ENCODE data around the gene SMG9.

SMG9 gene

DNA sequence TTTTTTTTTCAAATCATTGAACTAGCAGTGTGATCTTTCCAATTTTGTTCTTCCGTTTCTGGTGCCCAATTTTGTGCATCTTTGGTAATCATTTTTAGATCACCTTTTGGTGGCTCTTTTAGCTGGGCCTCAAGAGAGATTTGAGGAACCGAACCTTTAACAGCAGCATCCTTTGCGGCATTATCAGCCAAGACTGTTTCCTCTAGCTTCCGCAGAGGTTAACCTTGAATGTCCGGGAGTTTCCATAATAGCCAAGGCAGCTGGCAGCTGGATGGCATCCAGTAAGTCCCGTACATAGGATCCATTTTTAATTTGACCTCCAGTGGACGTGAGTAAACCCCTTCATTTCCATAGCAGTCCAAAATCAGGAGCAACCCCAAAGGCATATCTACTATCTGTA lies 29.3 kb downstream of the SMG9 start:
- DNase-seq (ENCODE audit: extremely low spot score): no peak
- ChIA-PET CTCF (interaction anchor here (0.7 kb wide), 1 partner anchor 62 kb away, joined by 8 read pairs; no protein-coding TSS in a partner anchor), POLR2A (interaction anchor here (1.5 kb wide), 1 partner anchor 30 kb away, joined by 6 read pairs; the partner anchor contains the start of gene SMG9)
- no peak for TF ChIP-seq TARDBP (IDR thresholded peaks at IDR 0.05)
- TF ChIP-seq SUZ12 (IDR thresholded peaks at IDR 0.05): no peak
- no peak for TF ChIP-seq LEF1 (IDR thresholded peaks at IDR 0.05; ENCODE audit: borderline replicate concordance)
- TF ChIP-seq, protein P1, sequence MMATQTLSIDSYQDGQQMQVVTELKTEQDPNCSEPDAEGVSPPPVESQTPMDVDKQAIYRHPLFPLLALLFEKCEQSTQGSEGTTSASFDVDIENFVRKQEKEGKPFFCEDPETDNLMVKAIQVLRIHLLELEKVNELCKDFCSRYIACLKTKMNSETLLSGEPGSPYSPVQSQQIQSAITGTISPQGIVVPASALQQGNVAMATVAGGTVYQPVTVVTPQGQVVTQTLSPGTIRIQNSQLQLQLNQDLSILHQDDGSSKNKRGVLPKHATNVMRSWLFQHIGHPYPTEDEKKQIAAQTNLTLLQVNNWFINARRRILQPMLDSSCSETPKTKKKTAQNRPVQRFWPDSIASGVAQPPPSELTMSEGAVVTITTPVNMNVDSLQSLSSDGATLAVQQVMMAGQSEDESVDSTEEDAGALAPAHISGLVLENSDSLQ (IDR thresholded peaks at IDR 0.05): no peak
- no peak for TF ChIP-seq ELF4 (IDR thresholded peaks at IDR 0.05)
- no peak for TF ChIP-seq CTBP1 (IDR thresholded peaks at IDR 0.05; ENCODE audit: borderline replicate concordance)
- TF ChIP-seq FOXA1 (IDR thresholded peaks at IDR 0.05): no peak
- TF ChIP-seq ZNF384 (IDR thresholded peaks at IDR 0.05): no peak
- no peak for TF ChIP-seq BHLHE40 (IDR thresholded peaks at IDR 0.05; ENCODE audit: borderline replicate concordance)
- no peak for TF ChIP-seq SP1 (IDR thresholded peaks at IDR 0.05)
- TF ChIP-seq HDGF (IDR thresholded peaks at IDR 0.05; ENCODE audit: borderline replicate concordance): no peak

DNA sequence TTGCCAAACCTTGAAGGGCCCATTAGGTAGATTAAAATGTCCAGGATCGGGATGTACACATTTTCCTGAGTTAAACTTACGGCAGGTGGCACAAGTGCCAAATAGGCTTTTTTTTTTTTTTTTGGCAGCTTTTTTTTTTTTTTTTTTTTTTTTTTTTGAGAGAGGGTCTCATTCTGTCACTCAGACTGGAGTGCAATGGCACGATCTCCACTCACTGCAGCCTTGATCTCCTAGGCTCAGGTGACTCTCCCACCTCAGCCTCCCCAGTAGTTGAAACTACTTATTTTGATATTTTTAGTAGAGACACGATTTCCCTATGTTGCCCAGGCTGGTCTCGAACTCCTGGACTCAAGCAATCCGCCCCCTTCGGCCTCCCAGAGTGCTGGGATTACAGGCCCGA lies 29.9 kb downstream of the SMG9 start:
- no peak for DNase-seq (ENCODE audit: extremely low spot score)
- ChIA-PET POLR2A (no interaction called here), CTCF (no interaction called here)
- TF ChIP-seq ELF4 (IDR thresholded peaks at IDR 0.05) (no peak), LEF1 (IDR thresholded peaks at IDR 0.05; ENCODE audit: borderline replicate concordance) (no peak)

DNA sequence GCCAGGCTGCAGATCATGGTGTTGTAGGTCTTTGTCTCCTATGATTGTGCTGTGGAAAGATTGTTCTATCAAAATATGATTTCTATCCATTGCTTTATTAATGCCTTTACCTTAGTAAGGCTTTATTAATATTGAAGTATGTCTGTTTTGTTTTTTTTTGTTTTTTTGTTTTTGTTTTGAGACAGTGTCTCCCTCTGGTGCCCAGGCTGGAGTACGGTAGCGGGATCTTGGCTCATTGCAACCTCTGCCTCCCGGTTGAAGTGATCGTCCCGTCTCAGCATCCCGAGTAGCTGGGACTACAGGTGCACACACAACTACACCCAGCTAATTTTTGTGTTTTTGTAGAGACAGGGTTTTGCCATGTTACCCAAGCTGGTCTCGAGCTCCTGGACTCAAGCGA lies 31.2 kb downstream of the SMG9 start:
- ChIA-PET CTCF (interaction anchor here (1.1 kb wide), 1 partner anchor 55 kb away, joined by 6 read pairs; no protein-coding TSS in a partner anchor), POLR2A (no interaction called here)
- DNase-seq (ENCODE audit: extremely low spot score): no peak
- no peak for TF ChIP-seq LEF1 (IDR thresholded peaks at IDR 0.05; ENCODE audit: borderline replicate concordance)
- TF ChIP-seq ZNF384 (IDR thresholded peaks at IDR 0.05): peak; percentile 42; the same call in 1 of the 2 replicates

DNA sequence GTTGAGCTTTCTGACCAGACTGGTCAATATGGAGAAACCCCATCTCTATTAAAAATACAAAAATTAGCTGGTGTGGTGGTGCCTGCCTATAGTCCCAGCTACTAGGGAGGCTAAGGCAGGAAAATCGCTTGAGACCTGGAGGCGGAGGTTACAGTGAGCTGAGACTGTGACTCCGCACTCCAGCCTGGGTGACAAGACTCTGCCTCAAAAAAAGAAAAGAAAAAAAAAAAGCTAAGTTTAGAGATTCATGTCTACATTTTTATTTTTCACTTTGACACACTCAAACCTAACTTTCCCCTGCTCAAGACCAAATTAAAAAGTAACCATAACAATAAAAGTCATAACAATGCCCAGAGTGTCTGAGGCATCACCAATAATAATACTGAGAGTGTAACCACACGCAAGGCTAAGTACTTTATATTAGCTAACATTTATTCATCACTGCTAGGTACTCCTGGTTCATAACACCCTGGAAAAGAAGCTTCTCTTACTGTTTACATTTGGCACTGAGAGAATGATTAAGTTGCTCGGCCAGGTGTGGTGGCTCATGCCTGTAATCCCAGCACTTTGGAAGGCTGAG lies 33.2 kb downstream of the SMG9 start:
- no peak for DNase-seq (ENCODE audit: extremely low spot score)
- ChIA-PET POLR2A (no interaction called here), CTCF (interaction anchor here (0.6 to 0.9 kb wide), 3 partner anchors 49 to 146 kb away, joined by 3 to 6 read pairs (median 3); partner anchors contain the start of genes PINLYP and PLAUR)
- TF ChIP-seq HDGF (IDR thresholded peaks at IDR 0.05; ENCODE audit: borderline replicate concordance) (no peak), SP1 (IDR thresholded peaks at IDR 0.05) (no peak), FOXA1 (IDR thresholded peaks at IDR 0.05) (no peak)

DNA sequence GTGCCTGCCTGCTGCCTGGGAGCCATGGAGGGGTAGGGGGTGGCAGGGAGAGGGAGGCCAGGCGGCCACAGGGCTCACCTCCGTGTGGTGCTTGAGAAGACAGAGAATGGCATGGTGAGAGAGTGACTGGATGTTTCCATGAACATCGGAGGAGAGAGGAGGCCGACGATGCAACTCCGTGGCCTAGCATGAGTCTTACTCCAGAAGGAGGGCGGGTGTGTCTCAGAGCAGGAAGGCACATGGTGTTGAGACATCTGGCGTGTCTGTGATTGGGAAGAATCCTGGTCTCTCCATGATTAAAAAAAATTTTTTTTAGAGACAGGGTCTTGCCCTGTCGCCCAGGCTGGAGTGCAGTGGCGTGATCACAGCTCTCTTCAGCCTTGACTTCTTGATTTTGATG lies 33.8 kb downstream of the SMG9 start:
- ChIA-PET POLR2A (no interaction called here), CTCF (interaction anchor here (0.6 kb wide), 1 partner anchor 145 kb away, joined by 3 read pairs; the partner anchor contains the start of gene PINLYP)
- no peak for TF ChIP-seq FOXA1 (IDR thresholded peaks at IDR 0.05)
- no peak for TF ChIP-seq CTBP1 (IDR thresholded peaks at IDR 0.05; ENCODE audit: borderline replicate concordance)
- TF ChIP-seq HDGF (IDR thresholded peaks at IDR 0.05; ENCODE audit: borderline replicate concordance): no peak
- TF ChIP-seq FOXM1 (IDR thresholded peaks at IDR 0.05; ENCODE audit: borderline replicate concordance): no peak
- TF ChIP-seq LEF1 (IDR thresholded peaks at IDR 0.05; ENCODE audit: borderline replicate concordance): no peak
- no peak for TF ChIP-seq NFRKB (IDR thresholded peaks at IDR 0.05)
- TF ChIP-seq SUZ12 (IDR thresholded peaks at IDR 0.05): no peak
- TF ChIP-seq ELF4 (IDR thresholded peaks at IDR 0.05): no peak
- TF ChIP-seq ZNF384 (IDR thresholded peaks at IDR 0.05): no peak
- TF ChIP-seq BHLHE40 (IDR thresholded peaks at IDR 0.05; ENCODE audit: borderline replicate concordance): no peak
- TF ChIP-seq SP1 (IDR thresholded peaks at IDR 0.05): no peak
- no peak for TF ChIP-seq TARDBP (IDR thresholded peaks at IDR 0.05)
- TF ChIP-seq, protein P1 (IDR thresholded peaks at IDR 0.05): no peak
- no peak for TF ChIP-seq FOXK2 (IDR thresholded peaks at IDR 0.05)
- no peak for TF ChIP-seq ARNT (IDR thresholded peaks at IDR 0.05)
- no peak for TF ChIP-seq L3MBTL2 (conservative IDR thresholded peaks at IDR 0.05)
- DNase-seq (ENCODE audit: extremely low spot score): no peak

DNA sequence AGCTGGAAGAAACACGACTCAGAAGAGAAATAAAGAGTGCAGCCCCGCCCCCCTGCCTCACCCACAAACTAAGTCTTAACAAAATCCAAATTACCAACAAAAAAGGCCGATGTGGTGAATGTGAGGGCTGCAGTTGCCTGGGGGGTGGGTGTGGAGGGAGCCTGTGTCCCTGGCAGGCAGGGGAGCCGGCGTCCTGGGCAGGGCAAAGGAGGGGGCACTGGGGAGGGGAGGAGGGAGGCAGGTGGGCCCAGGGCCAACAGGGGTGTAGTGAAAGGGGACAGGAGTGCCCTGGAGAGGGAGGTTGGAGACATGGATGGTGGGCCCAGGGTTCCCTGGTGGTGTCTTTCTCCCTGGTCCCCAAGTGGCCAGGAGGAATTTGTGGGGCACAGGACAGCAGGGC lies 34.8 kb downstream of the SMG9 start:
- ChIA-PET CTCF (no interaction called here), POLR2A (no interaction called here)
- no peak for DNase-seq (ENCODE audit: extremely low spot score)

DNA sequence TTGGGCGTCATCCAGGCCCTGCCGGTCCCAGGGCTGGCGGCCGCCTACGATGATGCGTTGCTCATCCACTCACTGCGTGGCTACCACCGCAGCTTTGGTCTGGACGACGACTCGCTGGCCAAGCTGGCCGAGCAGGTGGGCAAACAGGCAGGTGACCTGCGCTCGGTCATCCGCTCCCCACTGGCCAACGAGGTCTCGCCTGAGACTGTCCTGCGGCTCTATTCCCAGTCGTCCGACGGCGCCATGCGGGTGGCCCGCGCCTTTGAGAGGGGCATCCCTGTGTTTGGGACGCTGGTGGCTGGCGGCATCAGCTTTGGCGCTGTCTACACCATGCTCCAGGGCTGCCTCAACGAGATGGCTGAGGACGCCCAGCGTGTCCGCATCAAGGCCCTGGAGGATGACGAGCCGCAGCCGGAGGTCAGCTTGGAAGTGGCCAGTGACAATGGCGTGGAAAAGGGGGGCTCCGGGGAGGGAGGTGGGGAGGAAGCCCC lies 35.3 kb downstream of the SMG9 start:
- TF ChIP-seq ELF4 (IDR thresholded peaks at IDR 0.05): no peak
- no peak for TF ChIP-seq HDGF (IDR thresholded peaks at IDR 0.05; ENCODE audit: borderline replicate concordance)
- no peak for TF ChIP-seq SUZ12 (IDR thresholded peaks at IDR 0.05)
- no peak for TF ChIP-seq L3MBTL2 (conservative IDR thresholded peaks at IDR 0.05)
- no peak for TF ChIP-seq NFRKB (IDR thresholded peaks at IDR 0.05)
- TF ChIP-seq SP1 (IDR thresholded peaks at IDR 0.05): no peak
- no peak for TF ChIP-seq FOXK2 (IDR thresholded peaks at IDR 0.05)
- TF ChIP-seq ZNF384 (IDR thresholded peaks at IDR 0.05): no peak
- TF ChIP-seq LEF1 (IDR thresholded peaks at IDR 0.05; ENCODE audit: borderline replicate concordance): no peak
- TF ChIP-seq TARDBP (IDR thresholded peaks at IDR 0.05): no peak
- no peak for TF ChIP-seq FOXM1 (IDR thresholded peaks at IDR 0.05; ENCODE audit: borderline replicate concordance)
- TF ChIP-seq, protein P1 (IDR thresholded peaks at IDR 0.05): no peak
- TF ChIP-seq ARNT (IDR thresholded peaks at IDR 0.05): no peak
- no peak for TF ChIP-seq BHLHE40 (IDR thresholded peaks at IDR 0.05; ENCODE audit: borderline replicate concordance)
- no peak for TF ChIP-seq FOXA1 (IDR thresholded peaks at IDR 0.05)
- no peak for DNase-seq (ENCODE audit: extremely low spot score)
- ChIA-PET CTCF (no interaction called here), POLR2A (no interaction called here)

More for the DNA sequence above, 34.8 kb downstream of the SMG9 start:
- TF ChIP-seq SUZ12 (IDR thresholded peaks at IDR 0.05) (no peak), ARNT (IDR thresholded peaks at IDR 0.05) (no peak), ZNF384 (IDR thresholded peaks at IDR 0.05) (no peak), ELF4 (IDR thresholded peaks at IDR 0.05) (no peak), L3MBTL2 (conservative IDR thresholded peaks at IDR 0.05) (no peak), NFRKB (IDR thresholded peaks at IDR 0.05) (no peak), SP1 (IDR thresholded peaks at IDR 0.05) (no peak), FOXK2 (IDR thresholded peaks at IDR 0.05) (no peak)

All from HEK293T (cell line).